SJSA1 (cell line): Measurements from ENCODE around the gene DNAJA2. TPM values are rescaled to one million over a fixed set of nuclear protein-coding genes. Genes with fewer than 3 reads are reported as not detected.

Source experiments
- DNase-seq, 2 experiments: peaks; one replicate each; pipeline ENCODE4 v3.0.0-alpha.2; 2015 to 2020; ENCODE audit warnings: low spot score in 2 of 2, low read depth in 1 of 2
- H3K27ac ChIP-seq: fragments of 250-450 bp; sonication (Bioruptor Pico); 2 replicates; pipeline ENCODE4 v1.5.1; 2020; ENCODE audit warnings: mild to moderate bottlenecking, moderate library complexity
- H3K27me3 ChIP-seq: fragments of 250-450 bp; sonication (Bioruptor Pico); replicated peaks from 2 replicates; pipeline ENCODE4 v1.5.1; 2020; ENCODE audit warnings: mild to moderate bottlenecking, moderate library complexity
- H3K36me3 ChIP-seq: fragments of 250-450 bp; sonication (Bioruptor Pico); 2 replicates; pipeline ENCODE4 v1.5.1; 2020; ENCODE audit warnings: mild to moderate bottlenecking
- H3K4me1 ChIP-seq: fragments of 250-450 bp; sonication (Bioruptor Pico); replicated peaks from 2 replicates; pipeline ENCODE4 v1.6.1; 2021; ENCODE audit warnings: mild to moderate bottlenecking
- H3K4me3 ChIP-seq: fragments of 250-450 bp; sonication (Bioruptor Pico); 2 replicates; pipeline ENCODE4 v1.5.1; 2020; ENCODE audit warnings: mild to moderate bottlenecking
- H3K9me3 ChIP-seq: fragments of 250-450 bp; sonication (Bioruptor Pico); replicated peaks from 2 replicates; pipeline ENCODE4 v1.5.1; 2020; ENCODE audit warnings: mild to moderate bottlenecking
- total RNA-seq: library from RNA; depleted of rRNA; stranded (reverse); fragments of >200 nt; shearing (Covaris generic); gene quantifications from 2 replicates; pipeline ENCODE4 v1.2.3, GENCODE V29; 2014

The DNAJA2 gene
- total RNA-seq, 1 experiment from 2014 or later = 91.1 TPM

DNA sequence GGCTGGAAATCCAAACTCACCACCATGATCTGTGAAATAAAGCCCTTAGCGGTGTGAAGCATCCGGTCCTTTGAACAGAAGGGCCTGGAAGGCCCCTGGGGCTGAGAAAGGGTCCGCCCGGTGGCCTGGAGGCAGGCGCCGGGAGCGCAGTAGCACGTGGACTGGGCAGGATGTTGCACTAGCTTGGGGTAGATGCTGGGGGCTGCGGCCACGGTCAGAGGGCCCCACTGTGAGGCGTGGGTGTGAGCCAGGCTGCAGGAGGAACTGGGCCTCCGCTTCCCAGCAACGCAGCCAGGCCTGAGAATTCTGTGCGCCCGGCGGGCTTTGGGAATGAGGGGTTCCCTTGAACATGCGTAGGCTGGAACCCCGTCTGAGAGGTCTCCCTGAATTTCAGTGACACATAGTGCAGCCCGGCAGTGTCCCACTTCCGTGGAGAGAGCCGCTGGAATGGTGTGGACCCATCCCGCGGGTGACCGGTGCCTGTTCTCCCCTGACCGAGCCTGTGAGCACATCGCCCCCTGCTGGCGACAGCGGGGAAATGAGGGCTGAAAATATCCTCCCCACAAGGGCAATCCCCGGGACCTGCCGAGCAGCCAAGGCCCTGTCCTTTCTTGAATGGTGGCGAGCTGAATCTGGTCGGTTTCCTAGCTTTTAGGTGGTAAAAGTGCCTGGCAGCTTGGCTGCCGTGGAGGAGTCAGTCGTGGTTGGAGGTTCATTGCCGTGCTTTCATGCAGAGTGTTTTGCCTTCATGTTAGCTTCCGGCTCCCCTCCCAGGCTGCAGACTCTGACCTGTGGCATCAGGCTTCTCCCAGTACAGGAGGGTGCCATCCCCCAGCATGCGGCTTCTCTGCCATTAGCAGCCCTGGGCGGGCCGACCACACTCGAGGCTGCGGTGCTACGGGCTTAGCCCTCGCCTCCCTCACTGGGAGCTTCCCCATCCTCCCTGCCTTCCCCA lies 43.8 kb downstream of the DNAJA2 start:
- Histone ChIP-seq H3K4me3 (no peak overlapping the region), H3K4me1 (peaks cover 7% of the 10 kb centered on the region), H3K36me3 (peaks cover 5% of the 10 kb centered on the region), H3K27me3 (no peaks in the 10 kb centered on the region), H3K27ac (no peak overlapping the region), H3K9me3 (no peaks in the 10 kb centered on the region)
- DNase-seq = peak; percentile 43 to 65

DNA sequence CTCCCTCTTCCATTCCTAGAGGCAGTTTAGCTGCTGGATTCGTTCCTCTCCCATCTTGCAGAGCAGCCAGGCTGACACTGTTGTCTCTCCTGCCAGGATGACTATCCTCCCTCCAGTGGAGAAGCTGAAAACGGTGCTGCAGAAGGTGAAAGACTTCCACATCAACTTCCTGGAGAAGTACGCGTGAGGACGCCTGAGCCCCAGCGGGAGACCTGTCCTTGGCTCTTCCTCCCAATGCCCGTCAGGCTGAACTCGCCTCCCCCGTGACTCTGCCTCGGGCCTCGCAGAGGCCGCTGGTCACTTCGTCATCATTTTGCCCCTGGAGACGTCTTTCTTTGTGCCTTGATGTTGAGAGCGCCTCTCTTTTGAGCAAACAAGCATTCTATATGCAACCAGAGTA lies 44.7 kb downstream of the DNAJA2 start:
- Histone ChIP-seq H3K36me3 (peaks cover 8% of the 10 kb centered on the region), H3K27me3 (no peaks in the 10 kb centered on the region), H3K9me3 (no peaks in the 10 kb centered on the region), H3K27ac (no peak overlapping the region), H3K4me1 (peaks cover 7% of the 10 kb centered on the region), H3K4me3 (no peak overlapping the region)
- no peak for DNase-seq

DNA sequence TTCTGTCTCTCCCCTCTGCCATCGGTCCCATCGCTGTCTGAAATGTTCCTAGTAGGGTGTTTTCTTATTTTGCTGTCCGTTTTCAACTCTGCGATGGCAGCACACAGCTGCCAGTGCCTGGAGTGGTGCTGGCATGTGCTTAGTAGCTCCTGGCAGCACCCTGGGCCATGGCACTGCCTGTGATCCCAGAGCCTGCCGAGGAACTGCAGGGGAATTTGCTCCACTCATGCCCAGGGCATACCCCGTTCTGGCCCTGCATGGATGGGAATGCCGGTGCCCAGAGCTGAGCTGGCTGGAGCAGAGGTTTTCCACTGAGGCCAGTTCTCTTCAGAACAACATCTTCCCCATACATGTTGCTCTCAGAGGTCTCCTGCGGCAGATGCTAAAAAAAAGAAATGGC lies 46.2 kb downstream of the DNAJA2 start:
- Histone ChIP-seq H3K36me3 (peaks cover 13% of the 10 kb centered on the region), H3K9me3 (no peaks in the 10 kb centered on the region)

DNA sequence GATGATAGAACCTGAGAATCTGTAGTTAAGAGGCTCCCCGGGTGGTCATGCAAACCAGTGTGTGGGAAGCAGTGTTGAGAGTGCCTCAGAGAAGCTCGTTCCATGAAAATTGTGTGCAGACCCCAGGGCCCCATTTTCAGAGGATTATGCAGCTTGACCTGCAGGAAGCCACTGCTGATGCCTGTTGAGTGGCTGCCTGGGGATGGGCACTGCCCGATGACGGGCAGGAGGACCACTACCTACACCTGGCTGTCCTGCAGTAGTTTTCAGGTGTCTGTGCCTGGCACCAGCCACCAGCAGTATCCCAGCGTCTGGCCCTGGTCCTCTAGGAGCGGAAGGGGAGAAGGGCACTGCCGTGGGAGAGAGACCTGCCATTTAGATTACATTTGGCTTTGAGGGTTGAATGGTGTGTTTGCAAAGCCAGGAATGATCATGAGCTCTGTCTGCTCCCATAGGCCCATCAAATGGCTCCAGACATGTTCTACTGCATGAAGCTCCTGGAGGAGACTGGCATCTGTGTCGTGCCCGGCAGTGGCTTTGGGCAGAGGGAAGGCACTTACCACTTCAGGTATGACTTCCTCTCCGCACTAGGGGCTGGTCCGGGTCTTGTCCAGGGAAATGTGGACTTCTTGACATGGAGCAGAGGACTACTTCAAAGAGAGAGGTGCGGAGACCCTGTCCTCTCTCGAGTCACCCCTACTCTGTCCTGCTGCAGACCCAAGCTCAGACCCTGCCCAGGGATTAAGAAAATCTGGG lies 46.8 kb downstream of the DNAJA2 start:
- Histone ChIP-seq H3K4me1 (peaks cover 7% of the 10 kb centered on the region), H3K4me3 (no peak overlapping the region), H3K27me3 (no peaks in the 10 kb centered on the region), H3K27ac (no peak overlapping the region), H3K36me3 (peaks cover 16% of the 10 kb centered on the region), H3K9me3 (no peaks in the 10 kb centered on the region)
- DNase-seq = no peak

More for the DNA sequence above, 46.2 kb downstream of the DNAJA2 start:
- peaks cover 7% of the 10 kb centered on the region for H3K4me1 ChIP-seq
- no peak overlapping the region for H3K4me3 ChIP-seq
- H3K27ac ChIP-seq = no peak overlapping the region
- DNase-seq = no peak
- no peaks in the 10 kb centered on the region for H3K27me3 ChIP-seq

DNA sequence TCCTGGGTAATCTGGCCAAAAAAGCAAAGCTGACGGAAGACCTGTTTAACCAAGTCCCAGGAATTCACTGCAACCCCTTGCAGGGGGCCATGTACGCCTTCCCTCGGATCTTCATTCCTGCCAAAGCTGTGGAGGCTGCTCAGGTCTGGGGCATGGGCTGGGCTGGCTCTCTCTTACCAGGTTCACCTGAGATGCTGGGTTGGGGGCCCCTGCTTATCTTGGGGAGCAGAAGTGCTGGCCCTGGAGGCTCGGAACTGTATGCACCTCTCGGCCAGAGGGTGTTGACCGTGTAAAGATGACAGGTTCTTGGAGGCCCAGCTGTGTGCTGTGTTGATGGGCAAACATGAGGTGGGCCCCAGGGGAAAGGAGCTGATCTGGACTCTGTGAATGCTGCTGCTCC lies 49.1 kb downstream of the DNAJA2 start:
- H3K9me3 ChIP-seq = no peaks in the 10 kb centered on the region
- DNase-seq = no peak
- no peak overlapping the region for H3K27ac ChIP-seq
- no peaks in the 10 kb centered on the region for H3K27me3 ChIP-seq
- H3K36me3 ChIP-seq = peaks cover 13% of the 10 kb centered on the region; the same call in 1 of the 2 replicates
- H3K4me1 ChIP-seq = no peaks in the 10 kb centered on the region
- no peak overlapping the region for H3K4me3 ChIP-seq

DNA sequence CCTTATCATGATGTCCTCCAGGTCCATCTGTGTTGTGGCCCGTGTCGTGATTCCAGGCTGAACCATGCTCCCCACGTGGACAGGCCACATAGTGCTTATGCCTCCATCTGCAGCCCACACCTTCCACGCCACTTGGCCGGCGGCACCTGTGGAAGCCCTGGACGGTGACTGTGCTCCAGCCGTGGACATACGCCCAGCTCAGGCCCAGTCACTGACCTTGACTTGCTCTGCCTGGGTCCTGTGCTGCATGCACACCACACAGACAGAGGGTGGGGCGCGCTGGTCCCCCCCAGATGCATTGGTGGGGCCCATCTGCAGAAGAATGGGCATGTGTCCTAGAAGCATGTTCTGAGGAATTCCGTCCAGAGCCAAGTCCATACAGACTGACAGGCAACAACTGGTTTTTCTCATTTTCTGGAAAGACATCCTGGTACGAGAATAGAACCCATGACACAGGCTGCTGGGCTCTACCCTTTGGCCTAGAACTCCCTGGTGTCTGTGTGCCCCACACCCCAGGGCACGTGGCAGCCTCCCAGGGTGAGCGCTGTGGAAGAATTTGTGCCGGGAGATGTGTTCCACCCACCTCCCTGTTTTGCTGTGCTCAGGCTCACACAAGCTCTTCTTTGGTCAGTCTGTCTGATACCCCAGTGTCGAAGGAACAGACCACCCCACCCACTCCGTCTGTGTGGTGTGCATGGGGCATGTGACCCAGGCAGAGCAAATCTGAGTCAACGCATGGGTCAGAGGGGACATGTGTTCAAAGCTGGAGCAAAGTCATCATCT lies 49.8 kb downstream of the DNAJA2 start:
- Histone ChIP-seq H3K9me3 (no peaks in the 10 kb centered on the region), H3K4me3 (no peak overlapping the region), H3K27ac (no peak overlapping the region), H3K36me3 (peaks cover 11% of the 10 kb centered on the region; the same call in 1 of the 2 replicates), H3K4me1 (no peaks in the 10 kb centered on the region), H3K27me3 (no peaks in the 10 kb centered on the region)
- no peak for DNase-seq

DNA sequence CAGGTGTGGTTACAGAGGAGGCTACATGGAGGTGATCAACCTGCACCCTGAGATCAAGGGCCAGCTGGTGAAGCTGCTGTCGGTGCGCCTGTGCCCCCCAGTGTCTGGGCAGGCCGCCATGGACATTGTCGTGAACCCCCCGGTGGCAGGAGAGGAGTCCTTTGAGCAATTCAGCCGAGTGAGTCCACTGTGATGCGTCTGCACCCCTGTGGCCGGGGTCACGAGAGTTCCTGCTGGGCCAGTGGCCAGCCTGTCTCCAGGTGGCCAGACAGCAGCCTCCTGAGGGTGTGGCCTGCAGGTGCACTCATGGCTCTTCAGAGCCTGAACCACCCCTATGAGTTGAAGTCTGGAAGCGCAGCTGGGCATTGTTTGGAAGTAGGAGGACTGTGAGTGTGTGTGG lies 51.2 kb downstream of the DNAJA2 start:
- no peak for DNase-seq

DNA sequence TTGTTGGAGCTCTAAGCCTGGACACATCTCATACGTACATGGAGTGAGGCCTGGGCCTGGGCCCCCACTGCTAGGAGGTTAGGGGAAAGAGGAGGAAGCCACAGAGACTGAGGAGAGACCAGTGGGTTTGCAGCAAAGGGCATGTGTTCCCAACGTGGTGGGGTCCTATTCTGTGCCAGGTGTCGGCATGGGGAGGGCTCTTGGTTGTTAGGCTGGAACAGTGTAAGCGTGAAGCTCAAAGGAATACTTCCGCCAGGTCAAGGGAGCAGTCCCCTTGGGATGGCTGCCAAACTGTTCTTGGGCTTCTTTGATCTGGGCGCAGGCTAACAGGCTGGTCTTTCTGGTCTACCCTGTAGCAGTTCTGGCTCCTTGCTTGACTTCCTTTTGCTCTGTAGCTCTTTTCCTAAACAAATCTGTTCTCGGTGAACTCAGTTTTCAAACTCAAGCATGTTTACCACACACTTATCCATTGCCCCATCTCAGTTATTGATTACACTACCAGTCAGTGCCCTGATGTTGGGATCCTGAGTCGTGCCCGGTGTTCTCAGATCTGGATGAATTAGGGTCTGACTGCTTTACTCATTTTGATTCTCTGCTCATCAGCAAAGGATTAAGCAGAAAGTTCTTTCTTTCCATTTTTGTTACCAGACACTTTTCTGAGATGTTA lies 52.9 kb downstream of the DNAJA2 start:
- H3K36me3 ChIP-seq = peaks cover 11% of the 10 kb centered on the region; the same call in 1 of the 2 replicates

More for the DNA sequence above, 51.2 kb downstream of the DNAJA2 start:
- Histone ChIP-seq H3K4me1 (no peaks in the 10 kb centered on the region), H3K27ac (no peak overlapping the region), H3K27me3 (no peaks in the 10 kb centered on the region), H3K9me3 (no peaks in the 10 kb centered on the region), H3K36me3 (peaks cover 11% of the 10 kb centered on the region; the same call in 1 of the 2 replicates), H3K4me3 (no peak overlapping the region)

DNA sequence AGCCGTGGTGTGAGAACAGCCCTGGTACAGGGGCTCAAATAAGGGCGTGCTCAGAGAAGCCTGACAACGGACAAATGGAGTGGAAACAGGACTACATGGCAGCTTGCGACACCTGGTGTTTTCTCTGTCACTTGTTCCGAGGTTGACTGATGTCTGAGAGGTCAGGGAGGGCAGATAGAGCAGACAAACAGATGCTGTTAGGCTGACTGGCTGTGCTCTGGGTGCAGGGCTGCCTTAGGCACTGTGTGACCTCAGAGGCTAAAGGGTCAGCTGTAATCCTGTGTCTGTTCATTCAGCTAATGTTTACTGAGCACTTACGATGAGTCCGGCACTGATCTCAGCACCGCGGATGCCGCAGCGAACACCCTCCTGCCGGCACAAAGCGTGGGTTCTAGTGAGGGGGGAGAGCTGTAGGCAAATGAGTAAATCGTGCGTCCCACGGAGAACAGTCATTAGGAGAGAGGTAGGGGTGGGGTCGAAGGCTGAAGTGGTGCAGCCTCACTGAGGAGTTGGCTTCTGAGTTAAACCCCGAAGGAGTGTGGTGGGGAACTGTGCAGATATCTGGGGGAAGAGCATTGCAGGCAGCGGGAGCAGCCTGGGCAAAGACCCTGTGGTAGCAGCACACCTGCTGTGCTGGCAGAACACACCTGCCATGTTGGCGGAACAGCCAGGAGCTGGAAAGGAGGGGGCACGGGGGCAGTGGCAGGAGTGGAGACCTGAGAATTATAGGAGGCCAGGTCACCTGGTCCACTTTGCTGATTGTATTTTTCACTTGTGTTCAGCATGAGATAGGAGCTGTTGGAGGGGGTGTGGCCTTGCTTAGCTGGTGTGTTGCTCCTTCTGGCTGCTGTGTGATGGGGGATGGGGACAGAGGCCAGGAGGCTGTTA lies 54.3 kb downstream of the DNAJA2 start:
- Histone ChIP-seq H3K27me3 (no peaks in the 10 kb centered on the region), H3K4me1 (no peaks in the 10 kb centered on the region), H3K4me3 (no peak overlapping the region), H3K9me3 (no peaks in the 10 kb centered on the region), H3K36me3 (peaks cover 11% of the 10 kb centered on the region; the same call in 1 of the 2 replicates), H3K27ac (no peak overlapping the region)
- DNase-seq = no peak

More for the DNA sequence above, 52.9 kb downstream of the DNAJA2 start:
- H3K4me1 ChIP-seq = no peaks in the 10 kb centered on the region
- H3K4me3 ChIP-seq = no peak overlapping the region
- no peak for DNase-seq
- H3K27ac ChIP-seq = no peak overlapping the region
- H3K27me3 ChIP-seq = no peaks in the 10 kb centered on the region
- H3K9me3 ChIP-seq = no peaks in the 10 kb centered on the region

DNA sequence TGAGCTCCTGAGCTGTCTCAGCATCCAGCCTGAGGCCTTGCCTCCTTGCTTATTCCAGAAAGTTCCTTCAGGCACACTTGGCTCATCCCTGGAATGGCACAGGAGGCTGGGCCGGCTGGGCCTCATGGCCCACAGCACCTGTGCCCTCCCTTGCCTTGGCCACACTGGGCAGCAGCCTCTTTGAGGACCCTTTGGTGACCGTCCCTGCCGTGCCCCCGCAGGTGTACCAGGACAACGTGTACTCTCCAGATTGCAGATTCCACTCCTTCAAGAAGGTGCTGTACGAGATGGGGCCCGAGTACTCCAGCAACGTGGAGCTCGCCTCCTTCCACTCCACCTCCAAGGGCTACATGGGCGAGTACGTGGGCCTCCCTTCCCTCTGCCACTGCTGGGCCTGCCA lies 55.1 kb downstream of the DNAJA2 start:
- no peak overlapping the region for H3K27ac ChIP-seq
- peaks cover 7% of the 10 kb centered on the region; the same call in 1 of the 2 replicates for H3K36me3 ChIP-seq
- H3K27me3 ChIP-seq = no peaks in the 10 kb centered on the region
- no peaks in the 10 kb centered on the region for H3K9me3 ChIP-seq
- H3K4me1 ChIP-seq = no peaks in the 10 kb centered on the region
- no peak for DNase-seq
- no peak overlapping the region for H3K4me3 ChIP-seq

DNA sequence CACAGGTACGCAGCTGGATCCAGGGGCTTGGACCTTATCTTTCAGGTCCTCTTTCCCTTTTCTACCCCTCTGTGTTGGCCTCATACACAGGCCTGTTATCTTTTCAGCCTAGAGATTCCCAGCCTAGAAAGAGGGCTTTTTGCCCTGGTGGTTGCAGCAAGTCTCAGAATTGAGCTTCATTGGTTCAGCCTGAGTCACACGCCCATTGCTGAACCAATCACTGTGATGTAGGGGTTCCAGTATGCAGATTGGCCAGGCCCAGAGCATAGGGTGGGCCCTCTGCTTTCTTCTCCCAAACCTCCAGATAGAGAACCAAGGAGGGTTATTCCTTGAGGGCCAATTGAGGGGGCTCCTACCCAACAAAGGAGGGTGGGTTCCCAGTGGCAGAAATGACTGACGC lies 56.5 kb downstream of the DNAJA2 start:
- DNase-seq = no peak
- H3K4me1 ChIP-seq = no peaks in the 10 kb centered on the region
- H3K36me3 ChIP-seq = peaks cover under 1% of the 10 kb centered on the region; the same call in 1 of the 2 replicates
- H3K27ac ChIP-seq = no peak overlapping the region
- no peaks in the 10 kb centered on the region for H3K9me3 ChIP-seq
- H3K4me3 ChIP-seq = no peak overlapping the region
- no peaks in the 10 kb centered on the region for H3K27me3 ChIP-seq

DNA sequence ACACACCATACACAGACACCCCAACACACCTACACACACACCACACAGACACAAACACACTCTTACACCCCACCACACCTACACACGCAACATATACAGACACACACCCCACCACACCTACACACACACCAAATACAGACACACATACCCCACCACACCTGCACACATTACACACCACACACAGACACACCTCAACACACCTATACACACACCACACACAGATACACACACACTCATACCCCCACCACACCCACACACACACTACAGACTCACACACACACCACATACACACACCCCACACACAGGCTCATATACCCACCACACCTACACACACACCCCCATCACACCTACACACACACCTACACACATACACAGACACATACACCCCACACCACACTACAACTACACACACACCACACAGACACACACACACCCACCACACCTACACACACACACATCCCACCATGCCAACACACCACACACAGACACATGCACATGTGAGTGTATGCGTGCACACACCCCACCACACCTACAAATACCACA lies 57.9 kb downstream of the DNAJA2 start:
- DNase-seq = no peak
- Histone ChIP-seq H3K36me3 (0 out of 2 replicates have a peak, but pooled peaks cover 2% of the 10 kb centered on the region), H3K4me1 (no peaks in the 10 kb centered on the region), H3K9me3 (no peaks in the 10 kb centered on the region), H3K27ac (no peak overlapping the region), H3K4me3 (no peak overlapping the region), H3K27me3 (no peaks in the 10 kb centered on the region)
